GM21717 (cell line): ENCODE data around the gene FLT4.
"Not testable (repeated sequence)": the region's sequence is repeated elsewhere in the genome, so short reads cannot be mapped to it uniquely, and the experiment has no call there.

Source experiments
- ATAC-seq: cut with Tn5 transposase; IDR thresholded peaks from one replicate; pipeline ENCODE4 v1.9.1; 2021; ENCODE audit warnings: mild to moderate bottlenecking, moderate library complexity; ENCODE audit not compliant: unreplicated experiment

Gene FLT4

DNA sequence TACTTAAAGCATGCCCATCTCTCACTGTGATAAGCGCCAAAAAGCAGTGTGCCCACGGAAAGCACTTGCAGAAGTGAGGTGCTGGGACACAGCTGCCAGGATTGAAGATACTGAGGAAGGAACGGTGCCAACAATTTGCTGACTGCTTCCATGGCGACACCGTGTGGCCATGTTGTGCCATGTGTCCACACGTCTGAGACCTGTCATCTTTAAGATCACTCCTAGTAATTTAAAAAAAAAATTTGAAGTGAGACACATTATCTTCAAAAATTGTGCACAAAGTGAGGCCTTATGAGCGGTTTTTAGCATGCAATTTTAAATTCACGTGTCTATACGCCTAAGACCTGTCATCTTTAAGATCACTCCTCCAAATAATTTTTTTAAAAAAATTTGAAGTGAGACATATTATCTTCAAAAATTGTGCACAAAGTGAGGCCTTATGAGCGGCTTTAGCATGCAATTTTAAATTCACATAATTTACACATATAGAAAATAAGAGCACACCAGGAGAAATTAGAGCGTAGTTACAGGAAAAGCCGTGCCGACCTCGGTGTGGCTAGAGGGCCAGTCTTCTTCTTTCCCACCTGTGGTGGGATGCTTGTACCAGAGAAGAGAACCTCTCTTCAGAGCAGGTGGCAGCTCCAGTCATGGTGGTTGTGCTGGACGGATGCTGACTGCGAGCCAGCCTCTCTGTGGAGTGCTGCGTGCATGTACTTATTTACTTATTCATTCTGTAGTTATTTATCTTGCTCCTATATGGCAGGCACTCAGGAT, 21.4 kb upstream of the FLT4 start:
- no peak for ATAC-seq

DNA sequence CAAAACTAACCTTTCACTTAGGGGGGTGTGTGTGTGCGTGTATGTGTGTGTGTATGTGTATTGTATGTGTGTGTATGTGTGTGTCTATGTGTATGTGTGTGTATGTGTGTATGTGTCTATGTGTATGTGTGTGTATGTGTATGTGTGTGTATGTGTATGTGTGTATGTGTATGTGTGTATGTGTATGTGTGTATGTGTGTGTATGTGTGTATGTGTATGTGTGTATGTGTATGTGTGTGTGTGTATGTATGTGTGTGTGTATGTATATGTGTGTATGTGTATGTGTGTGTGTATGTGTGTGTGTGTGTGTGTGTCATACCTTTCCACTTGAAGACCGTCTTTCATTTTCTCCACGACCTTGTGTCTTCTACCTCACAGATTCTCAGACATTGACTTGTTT, 20.8 kb upstream of the FLT4 start:
- ATAC-seq = no peak

DNA sequence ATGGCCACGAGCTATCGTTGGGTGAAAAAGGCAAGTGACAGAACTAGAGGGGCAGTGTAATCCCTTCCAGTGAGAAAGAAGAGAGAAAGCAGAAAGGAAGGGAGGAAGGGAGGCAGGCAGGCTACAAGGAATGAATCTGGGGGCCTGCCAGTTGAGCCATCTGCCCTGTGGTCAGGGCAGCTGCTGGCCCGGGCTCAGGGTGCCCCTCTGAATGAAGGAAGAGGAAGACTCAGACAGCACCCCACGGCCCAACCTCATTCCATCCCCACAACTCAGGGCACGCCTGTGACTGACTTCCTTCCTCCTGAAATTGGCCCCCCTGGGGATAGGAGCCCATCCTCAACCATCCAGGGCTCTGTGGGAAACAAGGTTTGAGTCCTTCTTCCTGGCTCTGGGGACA, 20.3 kb upstream of the FLT4 start:
- ATAC-seq = no peak

DNA sequence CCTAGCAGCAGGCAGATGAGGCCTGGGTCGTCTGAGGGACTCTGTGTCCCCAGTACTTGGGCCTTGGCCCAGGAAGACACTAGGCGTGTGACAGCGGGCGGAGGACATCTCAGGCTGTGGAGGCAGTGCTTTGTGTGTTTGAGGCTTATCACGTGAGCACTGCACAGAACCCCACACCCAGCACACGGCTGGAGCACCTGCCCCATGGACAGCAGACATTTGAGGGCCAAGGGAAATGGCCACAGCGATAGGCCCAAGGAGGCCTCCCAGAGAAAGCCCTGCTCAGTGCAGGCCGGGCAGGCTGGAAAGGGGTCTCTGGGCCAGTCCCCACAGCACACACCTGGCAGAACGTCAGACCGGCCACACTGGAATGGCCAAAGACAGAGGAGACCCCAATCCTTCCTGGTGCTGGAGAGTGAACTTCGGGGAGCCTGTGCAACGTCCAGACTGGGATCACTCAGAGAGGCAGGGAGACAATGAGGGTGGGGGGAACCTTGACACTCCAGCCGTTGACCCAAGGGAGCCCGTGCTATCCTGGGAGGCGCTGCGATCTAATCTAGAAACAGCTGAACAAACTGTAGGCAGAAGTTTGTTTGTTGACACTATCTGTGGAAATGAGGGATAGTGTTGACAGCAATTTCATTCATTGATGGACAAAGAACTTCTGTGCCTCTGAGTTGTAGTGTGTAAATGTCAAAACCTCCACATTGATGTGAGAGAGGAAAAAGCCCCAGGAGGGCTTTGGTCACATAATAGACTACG, 19.6 kb upstream of the FLT4 start:
- no peak for ATAC-seq

DNA sequence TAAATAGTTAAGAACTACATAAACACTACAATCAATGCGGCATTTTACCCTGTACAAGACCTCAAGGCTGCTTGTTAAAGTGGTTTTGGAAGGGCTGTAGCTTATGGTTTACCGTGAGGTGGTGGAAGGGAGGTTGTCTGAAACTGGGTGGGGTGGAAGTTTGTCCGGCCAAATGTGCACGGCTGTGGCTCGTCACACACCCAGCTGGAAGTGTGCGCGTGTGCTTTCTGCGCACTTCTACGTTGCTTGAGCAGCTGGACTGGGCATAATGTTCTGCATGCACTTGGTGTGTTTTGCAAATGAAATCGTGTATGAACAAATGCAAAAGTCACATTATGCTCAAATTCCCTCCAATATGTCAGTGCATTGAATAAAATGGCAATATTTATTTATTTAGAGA, 17.4 kb upstream of the FLT4 start:
- no peak for ATAC-seq

DNA sequence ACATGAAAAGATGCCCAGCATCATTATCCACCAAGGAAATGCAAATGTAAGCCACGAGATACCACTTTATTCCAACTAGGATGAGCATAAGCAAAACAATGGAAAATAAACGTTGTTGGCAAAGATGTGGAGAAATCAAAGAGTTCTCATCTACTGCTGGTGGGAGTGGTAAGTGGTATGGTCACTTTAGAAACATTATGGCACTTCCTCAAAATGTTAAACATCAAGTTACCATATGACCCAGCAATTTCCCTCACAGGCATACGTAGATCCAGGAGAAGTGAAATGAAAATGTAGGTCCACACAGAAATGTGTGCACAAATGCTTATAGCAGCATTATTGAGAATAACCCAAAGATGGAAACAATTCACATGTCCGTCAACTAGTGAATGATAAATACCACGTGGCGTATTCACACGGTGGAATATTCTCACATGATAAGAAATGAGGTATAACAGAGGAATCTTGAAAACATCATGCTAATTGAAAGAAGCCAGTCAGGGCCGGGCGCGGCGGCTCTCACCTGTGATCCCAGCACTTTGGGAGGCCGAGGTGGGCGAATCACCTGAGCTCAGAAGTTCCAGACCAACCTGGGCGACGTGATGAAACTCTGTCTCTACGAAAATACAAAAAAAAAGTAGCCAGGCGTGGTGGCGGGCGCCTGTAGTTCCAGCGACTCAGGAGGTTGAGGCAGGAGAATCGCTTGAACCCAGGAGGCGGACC, 16.4 kb upstream of the FLT4 start:
- no peak for ATAC-seq

DNA sequence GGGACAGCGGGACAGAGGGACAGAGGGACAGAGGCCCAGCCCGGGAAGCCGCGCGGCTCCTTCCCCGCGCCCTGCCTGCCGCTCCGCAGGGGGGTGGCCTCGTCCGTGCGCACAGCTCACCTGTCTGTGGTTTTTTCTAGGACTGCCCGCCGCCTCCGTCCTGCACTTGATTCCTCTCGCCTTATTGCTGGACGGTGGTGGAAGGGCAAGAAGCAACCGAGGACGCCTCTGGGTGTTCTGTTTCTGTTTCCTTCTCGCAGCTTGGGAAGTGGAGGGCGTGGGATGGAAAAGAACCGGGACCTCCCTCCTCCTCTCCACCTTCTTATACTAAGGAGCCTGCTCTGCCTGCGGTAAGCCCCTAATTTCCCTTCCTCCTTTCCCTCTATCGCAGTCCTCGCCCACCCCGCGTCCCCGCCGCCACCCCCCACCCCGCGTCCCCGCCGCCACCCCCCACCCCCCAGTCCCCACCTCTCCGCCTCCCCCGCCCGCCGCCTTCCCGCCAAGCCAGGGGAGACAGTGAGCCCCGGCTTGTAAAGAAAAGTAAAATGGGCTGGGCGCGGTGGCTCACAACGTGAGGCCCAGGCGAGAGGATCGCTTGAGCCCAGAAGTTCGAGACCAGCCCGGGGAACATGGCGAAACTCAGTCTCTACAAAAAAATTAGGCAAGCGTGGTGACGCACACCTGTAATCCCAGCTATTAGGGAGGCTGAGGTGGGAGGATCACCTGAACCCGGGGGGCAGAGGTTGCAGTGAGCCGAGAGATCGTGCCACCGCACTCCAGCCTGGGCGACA, 9.6 kb upstream of the FLT4 start:
- ATAC-seq = no peak

DNA sequence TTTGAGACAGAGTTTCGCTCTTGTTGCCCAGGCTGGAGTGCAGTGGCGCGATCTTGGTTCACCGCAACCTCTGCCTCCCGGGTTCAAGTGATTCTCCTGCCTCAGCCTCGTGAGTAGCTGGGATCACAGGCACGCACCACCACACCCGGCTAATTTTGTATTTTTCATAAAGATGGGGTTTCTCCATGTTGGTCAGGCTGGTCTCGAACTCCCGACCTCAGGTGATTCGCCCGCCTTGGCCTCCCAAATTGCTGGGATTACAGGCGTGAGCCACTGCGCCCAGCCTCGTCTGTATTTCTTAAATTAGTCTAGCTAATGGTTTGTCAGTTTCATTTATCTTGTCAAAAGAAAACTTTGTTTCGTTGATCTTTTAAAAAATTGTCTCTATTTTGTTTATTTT, 5.8 kb upstream of the FLT4 start:
- not testable (repeated sequence) for ATAC-seq

DNA sequence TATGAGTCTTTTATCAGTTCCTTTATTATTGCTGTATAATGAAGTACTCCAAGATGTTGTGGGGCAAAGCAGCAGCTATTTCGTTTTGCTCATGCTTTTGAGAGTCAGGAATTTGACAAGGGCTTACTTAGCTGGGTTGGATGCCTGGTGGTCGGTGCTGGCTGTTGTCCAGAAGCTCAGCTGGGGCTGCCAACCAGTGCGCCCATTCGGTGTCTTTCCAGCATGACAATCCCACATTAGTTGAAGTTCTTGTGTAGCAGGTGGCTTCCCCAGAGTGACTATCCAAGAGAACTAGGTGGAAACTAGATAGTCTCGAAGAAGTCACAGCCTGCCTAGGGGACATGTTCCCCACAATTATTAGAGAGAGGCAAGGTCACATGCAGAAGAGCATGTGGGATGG, 3.4 kb upstream of the FLT4 start:
- no peak for ATAC-seq

DNA sequence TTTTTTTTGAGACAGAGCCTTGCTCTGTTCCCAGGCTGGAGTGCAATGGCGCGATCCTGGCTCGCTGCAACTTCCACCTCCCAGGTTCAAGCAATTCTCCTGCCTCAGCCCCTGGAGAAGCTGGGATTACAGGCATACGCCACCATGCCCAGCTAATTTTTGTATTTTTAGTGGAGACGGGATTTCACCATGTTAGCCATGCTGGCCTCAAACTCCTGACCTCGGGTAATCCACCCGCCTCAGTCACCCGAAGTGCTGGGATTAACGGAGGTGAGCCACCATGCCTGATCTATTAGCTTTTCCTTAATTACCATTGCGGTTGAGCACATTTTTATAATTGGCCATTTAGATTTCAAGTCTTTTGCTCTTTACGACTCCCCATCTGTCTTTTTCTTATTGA, 2.9 kb upstream of the FLT4 start:
- no peak for ATAC-seq

DNA sequence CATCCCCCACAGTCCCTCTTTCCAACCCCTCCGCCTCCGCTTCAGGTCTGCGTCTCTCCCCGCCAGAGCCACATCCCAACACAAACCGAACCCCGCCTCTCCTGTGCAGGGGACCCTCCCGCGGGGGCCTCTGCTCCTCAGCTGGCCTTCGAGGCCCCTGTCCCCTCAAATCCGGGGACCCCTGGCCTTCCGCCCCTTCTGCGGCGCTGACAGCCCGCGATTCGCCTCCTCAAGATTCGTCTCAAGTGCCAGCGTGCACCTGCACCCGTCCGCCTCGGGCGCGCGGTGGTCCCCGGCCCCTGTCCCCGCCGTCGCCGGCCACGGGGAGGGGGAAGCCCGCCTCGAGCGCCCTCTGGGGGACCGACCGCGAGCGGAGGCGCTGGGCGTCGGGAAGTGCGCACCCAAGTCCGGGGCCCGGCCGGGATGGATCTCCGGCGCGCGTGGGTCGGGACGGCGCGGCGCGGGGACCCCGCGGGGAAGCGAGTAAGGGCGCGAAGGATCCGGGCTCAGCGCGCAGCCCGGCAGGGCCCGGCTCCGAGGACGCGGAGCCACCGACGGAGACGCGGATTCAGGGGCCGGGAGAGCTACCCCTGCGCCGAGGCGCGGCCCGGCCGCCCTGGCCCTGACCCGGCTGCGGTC, 623 bp downstream of the FLT4 start:
- no peak for ATAC-seq

DNA sequence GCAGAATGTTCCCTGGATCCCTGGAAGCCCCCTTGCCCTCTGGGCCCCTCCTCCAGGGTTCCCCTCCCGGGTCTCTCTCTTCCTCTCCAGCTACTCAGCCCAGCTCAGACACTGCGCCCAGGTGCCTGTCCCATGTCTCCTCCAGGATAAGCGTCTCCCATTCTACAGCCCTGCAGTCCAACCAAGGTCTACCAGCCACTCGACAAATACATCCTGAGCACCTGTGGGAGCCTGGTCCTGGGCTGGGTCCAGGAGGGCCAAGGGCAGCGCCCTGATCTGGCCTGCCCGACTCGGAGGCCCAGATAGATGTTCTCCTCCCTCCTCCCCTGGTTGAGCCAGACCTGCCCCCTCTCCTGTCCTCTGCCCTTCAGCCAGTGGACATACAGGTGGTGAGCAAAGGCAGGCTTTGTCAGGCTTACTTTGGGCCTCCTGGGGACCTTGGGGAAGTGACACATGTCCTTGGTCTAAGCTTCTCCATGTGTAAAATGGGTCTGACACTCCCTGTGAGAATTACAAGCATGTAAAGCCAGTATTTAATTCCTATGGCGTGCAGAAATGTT, 1.4 kb downstream of the FLT4 start:
- ATAC-seq = no peak

DNA sequence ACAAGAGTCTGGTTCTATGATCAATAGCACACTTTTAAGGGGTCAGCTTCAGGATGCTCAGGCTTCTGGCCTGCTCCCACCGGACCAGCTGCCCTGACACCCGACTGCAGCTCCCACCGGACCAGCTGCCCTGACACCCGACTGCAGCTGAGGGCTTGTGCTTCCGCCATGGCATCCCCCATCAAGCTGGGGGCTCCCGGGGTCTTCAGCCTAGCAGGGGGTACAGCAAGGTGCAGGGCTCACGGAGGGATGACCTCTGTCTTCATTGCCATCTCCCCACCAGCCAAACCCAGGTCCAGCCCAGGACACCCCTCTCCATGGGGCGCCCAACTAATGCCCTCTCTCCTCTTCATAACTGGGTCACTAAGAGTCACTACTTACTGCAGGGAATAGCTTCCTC, 1.9 kb downstream of the FLT4 start:
- ATAC-seq = no peak

DNA sequence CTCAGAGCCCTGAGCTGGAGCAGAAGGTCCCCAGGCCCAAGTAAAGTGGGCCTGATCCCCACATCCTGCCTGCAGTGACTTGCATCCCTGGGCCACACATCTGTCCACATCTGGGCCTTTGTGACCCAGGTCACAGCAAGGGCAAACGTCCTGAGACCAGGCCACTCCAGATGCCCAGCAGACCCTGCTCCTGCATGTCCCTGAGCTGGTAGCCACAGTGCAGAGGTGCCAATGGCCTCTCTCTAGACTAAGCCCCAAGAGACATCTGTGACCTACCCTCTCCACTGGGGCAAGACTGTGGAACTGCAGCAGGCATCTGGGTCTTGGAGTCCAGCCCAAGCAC, 2.5 kb downstream of the FLT4 start:
- ATAC-seq = no peak

DNA sequence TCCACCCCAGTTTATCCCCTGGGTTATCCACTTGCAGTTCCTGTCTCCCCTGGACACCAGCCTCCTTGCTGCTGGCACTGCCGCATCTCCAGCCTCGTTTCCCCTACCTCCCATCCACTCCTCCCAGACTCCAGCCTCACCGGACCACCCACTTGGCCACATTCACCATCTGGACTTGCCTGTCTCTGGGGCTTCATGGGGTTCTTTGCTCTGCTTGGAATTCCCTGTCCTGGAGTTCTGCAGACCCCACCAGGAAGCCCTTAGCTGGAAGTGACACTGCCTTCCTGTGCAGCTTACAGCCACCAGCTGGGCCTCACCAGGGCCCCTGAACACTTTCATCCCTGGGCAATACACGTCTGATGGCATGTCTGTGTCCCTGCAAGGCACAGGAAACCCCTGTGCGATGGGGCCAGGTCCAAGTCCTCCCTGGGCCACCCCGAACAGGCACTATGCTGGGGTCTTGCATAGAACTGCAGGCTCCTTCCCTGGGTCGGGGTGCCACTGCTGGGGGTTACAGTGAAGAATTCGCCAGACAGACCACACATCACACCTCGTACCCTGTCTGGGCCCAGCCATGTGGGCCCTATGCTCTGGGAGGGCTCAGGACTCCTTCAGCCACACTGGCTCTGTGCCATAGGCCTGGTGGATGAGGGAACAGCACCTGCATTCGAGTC, 3.0 kb downstream of the FLT4 start:
- ATAC-seq = no peak

DNA sequence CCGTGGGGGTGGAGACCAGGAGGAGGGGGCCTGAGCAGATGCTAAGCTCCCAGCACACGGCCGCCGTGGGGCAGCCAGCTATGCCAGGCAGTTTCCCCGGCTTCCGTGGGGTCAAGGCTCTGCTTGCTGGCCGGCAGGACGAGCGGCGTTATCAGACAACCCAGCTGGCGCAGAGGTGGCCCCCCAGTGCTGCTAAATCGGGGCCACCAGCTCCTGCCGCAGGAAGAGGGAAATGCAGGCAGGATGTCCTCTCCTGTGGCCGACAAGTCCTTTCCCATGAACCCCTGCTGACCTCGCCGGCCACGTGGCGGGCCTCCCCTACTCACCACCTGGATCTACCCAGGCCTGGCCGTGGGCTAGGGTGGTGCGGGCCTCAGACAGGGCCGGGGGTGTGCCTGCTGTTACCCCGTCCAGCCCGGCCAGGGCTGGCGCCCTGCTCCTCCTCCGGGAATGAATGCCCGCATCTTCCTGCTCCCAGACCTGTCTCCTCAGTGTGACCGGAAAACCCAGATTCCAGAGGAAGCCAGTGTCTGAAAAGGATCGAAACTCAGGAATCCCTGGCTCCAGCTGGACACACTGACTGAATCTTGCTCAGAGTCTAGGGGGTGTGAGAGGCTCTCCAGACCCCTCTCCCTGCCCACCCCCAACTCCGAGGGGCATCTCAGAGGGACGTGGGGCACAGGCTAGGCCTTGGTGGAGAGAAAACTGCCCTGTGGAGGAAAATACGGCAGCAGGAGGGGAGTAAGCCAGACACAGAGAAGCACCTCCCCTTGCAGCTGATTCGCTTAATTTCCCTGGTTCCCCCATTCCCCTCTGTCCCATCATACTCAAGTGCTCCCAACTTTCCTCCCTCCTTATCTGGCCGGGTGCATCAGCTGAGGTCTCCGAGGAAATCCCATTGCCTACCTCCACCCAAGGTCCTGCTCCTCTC, 3.9 kb downstream of the FLT4 start:
- ATAC-seq = no peak

DNA sequence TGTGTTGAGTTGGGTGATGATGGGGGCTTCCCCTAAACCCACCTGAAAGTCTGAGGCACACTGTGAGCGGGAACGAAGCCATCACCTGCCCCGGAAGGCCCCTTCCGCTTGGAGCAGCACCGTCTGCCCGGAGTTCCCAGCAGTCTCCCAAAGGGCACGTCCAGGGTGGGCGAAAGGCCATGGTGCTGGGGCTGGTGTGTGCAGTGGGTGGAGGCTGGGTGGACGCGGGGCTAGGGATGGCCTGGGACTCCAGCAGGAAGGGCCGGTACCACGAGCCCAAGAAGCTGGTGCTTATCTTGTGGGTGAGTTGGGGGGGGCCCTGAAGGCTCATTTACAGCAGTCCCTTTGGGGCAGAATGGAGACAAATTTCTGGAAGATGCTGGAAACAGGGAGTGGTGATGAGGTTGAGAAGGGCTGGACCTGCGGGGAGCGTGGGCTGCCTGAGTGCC, 4.6 kb downstream of the FLT4 start:
- no peak for ATAC-seq

DNA sequence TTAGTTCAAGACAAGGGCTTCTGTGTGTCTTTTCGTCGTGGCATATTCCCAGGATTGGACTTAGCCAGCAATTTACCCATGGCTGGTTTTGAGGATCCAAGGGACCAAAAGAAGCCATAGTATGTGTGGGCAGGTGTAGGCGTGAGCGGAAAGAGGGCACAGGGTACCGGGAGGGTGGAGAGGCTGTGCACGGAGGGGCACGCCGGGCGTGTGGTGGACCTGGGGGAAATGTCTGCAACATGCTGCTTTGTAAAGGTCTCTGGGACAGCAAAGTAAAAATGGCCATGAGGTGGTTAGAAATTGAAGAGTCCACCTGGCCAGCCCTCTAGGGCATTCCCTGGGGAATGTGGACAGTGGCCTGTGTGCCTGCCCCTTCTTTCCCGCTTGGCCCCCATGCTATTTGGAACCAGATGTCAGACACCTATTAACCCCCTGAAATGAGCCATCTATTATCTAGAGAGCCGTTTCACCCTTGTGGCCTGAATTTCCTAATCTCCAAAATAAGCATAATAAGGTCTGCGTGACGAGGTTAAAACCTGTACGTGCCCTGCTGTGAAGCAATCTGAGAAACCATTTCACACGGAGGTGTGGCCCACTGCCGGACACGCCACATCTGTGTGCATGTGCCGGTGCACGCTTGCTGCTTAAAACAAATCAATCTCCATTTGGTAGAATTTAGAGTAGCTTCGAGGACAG, 5.1 kb downstream of the FLT4 start:
- no peak for ATAC-seq
